GM10248 (cell line): ENCODE data around the gene ALKBH2.

Source experiments
- CTCF ChIA-PET: fragments of 300-600 bp; sonication (Branson Sonifier 250); formaldehyde crosslinking; extraction: SDS; loops from one replicate; lab custom pipeline; 2021; ENCODE audit warnings: antibody characterized with exemption; lab: Yijun Ruan, JAX
- POLR2A ChIA-PET: fragments of 350-650 bp; sonication (Branson Sonifier 250); formaldehyde crosslinking; extraction: SDS; loops from one replicate; lab custom pipeline; 2020; ENCODE audit warnings: antibody characterized with exemption; lab: Yijun Ruan, JAX
- DNase-seq: peaks from one replicate; pipeline ENCODE4 v3.0.0; 2012; ENCODE audit errors: extremely low spot score
- TF ChIP-seq, protein P1 (sequence below): IDR thresholded peaks from 2 replicates; pipeline ENCODE4 v1.5.1; 2012; ENCODE audit warnings: mild to moderate bottlenecking, low read depth; ENCODE audit errors: extremely low read depth, missing control alignments, control extremely low read depth

The ALKBH2 gene

DNA sequence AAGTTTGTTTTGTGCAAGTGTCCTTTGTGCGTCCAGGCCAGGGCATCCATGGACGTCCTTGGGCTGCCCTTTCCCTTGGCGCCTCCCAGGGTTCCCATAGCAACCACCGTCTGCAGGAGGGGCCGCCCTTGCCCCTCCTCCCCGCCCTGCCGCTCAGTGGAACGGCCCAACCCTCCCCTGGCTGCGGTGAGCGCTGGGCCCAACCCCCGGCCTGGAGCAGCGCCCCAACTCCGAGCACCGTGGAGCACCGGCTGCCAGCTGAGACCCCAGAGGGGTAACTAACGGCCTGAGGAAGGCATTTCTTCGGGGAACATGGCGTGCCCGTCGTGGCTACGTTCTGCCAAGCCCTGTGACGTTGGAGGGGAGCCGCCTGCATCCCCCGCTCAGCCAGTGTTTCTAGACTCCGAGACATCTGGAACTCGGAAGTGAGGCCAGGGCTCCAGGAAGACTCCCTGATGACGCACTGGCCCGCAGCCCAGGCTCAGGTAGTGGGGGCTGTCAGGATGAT lies 17.8 kb upstream of the ALKBH2 start:
- TF ChIP-seq, protein P1, sequence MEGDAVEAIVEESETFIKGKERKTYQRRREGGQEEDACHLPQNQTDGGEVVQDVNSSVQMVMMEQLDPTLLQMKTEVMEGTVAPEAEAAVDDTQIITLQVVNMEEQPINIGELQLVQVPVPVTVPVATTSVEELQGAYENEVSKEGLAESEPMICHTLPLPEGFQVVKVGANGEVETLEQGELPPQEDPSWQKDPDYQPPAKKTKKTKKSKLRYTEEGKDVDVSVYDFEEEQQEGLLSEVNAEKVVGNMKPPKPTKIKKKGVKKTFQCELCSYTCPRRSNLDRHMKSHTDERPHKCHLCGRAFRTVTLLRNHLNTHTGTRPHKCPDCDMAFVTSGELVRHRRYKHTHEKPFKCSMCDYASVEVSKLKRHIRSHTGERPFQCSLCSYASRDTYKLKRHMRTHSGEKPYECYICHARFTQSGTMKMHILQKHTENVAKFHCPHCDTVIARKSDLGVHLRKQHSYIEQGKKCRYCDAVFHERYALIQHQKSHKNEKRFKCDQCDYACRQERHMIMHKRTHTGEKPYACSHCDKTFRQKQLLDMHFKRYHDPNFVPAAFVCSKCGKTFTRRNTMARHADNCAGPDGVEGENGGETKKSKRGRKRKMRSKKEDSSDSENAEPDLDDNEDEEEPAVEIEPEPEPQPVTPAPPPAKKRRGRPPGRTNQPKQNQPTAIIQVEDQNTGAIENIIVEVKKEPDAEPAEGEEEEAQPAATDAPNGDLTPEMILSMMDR, result no peak
- peak; percentile 68 for DNase-seq
- ChIA-PET POLR2A (no interaction called here), CTCF (interaction anchor here (0.7 to 3.5 kb wide), 17 partner anchors 9 to 1047 kb away, joined by 3 to 25 read pairs (median 5); partner anchors contain the start of genes ALKBH2 and USP30)

DNA sequence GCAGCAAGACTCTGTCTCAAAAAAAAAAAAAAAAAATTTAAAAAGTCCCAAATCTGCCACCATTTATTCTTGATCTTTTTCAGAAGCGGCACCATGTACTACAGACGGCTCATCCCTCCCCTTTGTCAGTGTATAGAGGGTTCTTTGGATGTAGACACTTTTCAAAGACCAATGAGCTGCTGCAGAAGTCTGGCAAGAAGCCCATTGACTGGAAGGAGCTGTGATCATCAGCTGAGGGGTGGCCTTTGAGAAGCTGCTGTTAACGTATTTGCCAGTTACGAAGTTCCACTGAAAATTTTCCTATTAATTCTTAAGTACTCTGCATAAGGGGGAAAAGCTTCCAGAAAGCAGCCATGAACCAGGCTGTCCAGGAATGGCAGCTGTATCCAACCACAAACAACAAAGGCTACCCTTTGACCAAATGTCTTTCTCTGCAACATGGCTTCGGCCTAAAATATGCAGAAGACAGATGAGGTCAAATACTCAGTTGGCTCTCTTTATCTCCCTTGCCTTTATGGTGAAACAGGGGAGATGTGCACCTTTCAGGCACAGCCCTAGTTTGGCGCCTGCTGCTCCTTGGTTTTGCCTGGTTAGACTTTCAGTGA lies 16.6 kb upstream of the ALKBH2 start:
- no peak for DNase-seq
- POLR2A ChIA-PET, result no interaction called here
- TF ChIP-seq, protein P1, result no peak
- CTCF ChIA-PET, result interaction anchor here (1.2 to 3.5 kb wide), 4 partner anchors 9 to 251 kb away, joined by 3 to 25 read pairs (median 4); no protein-coding TSS in a partner anchor

DNA sequence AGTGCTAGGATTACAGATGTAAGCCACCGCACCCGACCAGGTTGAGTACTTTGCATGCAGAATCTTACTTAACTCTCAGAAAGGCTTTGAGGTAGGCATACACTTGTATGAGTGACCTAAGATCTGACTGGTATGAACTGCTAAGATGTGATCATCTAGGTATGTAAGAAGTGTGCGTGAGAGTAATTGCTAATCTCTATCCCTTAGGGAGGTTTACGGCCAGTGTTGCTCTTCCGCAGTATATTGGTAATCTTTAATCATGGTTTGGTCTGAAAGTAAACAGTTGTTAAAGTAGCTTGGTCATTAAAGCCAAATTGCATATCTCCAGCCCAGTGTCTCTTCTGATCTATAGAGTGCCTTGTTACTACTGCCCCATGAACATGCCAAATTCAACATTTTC lies 11.9 kb upstream of the ALKBH2 start:
- no peak for DNase-seq
- ChIA-PET POLR2A (interaction anchor here (0.6 kb wide), 1 partner anchor 10 kb away, joined by 3 read pairs; no protein-coding TSS in a partner anchor), CTCF (interaction anchor here (1.0 to 2.9 kb wide), 2 partner anchors 10 to 289 kb away, joined by 3 to 10 read pairs; no protein-coding TSS in a partner anchor)
- TF ChIP-seq, protein P1, result no peak

DNA sequence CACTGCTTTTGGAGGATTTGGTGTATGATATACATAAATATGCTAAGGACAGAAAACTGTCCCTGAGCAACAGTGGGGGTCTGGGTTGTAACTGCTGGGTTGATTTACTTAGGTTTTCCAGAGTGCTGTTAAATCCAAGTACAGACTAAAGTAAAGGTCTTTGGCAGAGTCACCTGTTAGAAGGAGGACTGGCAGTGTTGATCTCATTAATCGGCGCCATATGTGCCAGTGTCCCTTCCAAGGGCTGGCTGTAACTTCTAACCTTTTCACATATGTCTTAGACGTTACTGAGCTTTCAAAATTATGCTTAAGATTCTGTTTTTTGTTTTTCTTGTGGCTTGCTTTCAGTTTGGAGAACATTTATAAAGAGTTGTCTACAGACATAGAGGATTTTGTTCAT lies 9.2 kb upstream of the ALKBH2 start:
- no peak for DNase-seq
- TF ChIP-seq, protein P1, result no peak
- ChIA-PET CTCF (interaction anchor here (1.1 to 1.3 kb wide), 2 partner anchors 9 to 152 kb away, joined by 3 to 4 read pairs; no protein-coding TSS in a partner anchor), POLR2A (no interaction called here)

DNA sequence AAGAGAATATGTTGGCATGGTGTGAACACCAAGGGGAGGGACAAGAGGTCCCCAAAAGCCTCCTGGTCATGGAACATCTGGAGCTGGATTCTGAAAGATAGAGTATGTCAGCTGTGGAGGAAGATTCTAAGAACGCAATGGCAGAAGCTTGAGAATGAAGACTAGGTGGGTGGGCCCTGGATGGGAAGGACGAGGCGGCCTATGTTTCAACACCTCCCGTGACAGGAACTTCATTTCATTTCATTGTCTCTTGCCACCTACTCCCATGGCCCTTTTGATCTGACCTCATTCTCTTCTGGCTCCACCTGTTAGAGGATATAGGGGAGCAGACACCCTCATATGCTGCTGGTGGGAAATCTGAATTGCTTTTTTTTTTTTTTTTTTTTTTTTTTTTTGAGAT lies 7.5 kb upstream of the ALKBH2 start:
- TF ChIP-seq, protein P1, result no peak
- ChIA-PET POLR2A (no interaction called here), CTCF (interaction anchor here (1.4 to 1.9 kb wide), 3 partner anchors 9 to 14 kb away, joined by 3 to 13 read pairs (median 5); no protein-coding TSS in a partner anchor)
- DNase-seq, result no peak

DNA sequence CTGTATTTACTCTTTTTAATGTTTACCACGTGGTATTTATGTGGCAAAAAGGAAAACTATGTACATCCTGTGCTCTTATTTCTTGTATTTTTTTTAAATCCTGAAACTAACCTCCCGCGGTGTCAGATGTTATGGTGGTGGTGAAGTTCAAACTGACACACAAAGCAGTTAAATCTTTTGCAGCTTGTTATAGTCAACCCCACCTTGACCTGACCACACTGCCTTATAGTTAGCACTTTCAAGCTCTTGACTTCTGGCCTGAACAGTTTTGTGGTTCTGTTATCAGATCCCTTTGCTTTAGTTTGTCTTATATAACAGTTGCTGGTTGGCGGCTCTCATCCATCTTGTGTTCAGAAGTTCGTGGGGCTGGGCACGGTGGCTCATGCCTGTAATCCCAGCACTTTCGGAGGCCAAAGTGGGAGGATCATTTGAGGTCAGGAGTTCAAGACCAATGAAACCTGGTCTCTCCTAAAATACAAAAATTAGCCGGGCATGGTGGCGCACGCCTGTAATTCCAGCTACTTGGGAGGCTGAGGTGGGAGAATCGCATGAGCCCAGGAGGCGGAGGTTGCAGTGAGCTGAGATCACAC lies 6.3 kb upstream of the ALKBH2 start:
- ChIA-PET CTCF (interaction anchor here (1.2 to 1.9 kb wide), 2 partner anchors 13 to 292 kb away, joined by 3 to 13 read pairs; no protein-coding TSS in a partner anchor), POLR2A (interaction anchor here (0.6 kb wide), 2 partner anchors 21 to 87 kb away, joined by 3 to 4 read pairs; no protein-coding TSS in a partner anchor)

More for the DNA sequence above, 6.3 kb upstream of the ALKBH2 start:
- TF ChIP-seq, protein P1, result no peak
- DNase-seq, result no peak
